HG03432 (cell line): ENCODE data around the gene DHX35.
A peak's percentile ranks its signal among the peaks of the same experiment; 100 is the strongest.

ENCODE experiments used
- ATAC-seq: cut with Tn5 transposase; IDR thresholded peaks from one replicate; pipeline ENCODE4 v1.9.1; 2021; ENCODE audit warnings: mild to moderate bottlenecking, moderate library complexity; ENCODE audit not compliant: unreplicated experiment

DHX35 gene

GRCh38 chr20:38962044-38962927 lies at the start of gene DHX35:
Gene DHX35 (plus strand): TSS chr20:38962344. CDS start chr20:38962368, 24 bp downstream.
- ATAC-seq: peak; percentile 97

- ATAC-seq: no peak
These were observed 46.8 kb upstream of the DHX35 start for GRCh38 chr20:38915355-38915754.

GRCh38 chr20:38917657-38918056 lies 44.5 kb upstream of the DHX35 start:
- no peak for ATAC-seq

- no peak for ATAC-seq
These were observed 44.0 kb upstream of the DHX35 start for GRCh38 chr20:38918172-38918571.

GRCh38 chr20:38919683-38920082 lies 42.5 kb upstream of the DHX35 start:
- ATAC-seq: no peak

GRCh38 chr20:38920411-38920810 lies 41.7 kb upstream of the DHX35 start:
- no peak for ATAC-seq

GRCh38 chr20:38920851-38921250 lies 41.3 kb upstream of the DHX35 start:
- ATAC-seq: no peak

- ATAC-seq: no peak
These were observed 37.4 kb upstream of the DHX35 start for GRCh38 chr20:38924718-38925117.

GRCh38 chr20:38926142-38926933 lies 35.8 kb upstream of the DHX35 start, which contains the start of gene FAM83D:
Gene FAM83D (plus strand): TSS chr20:38926417. CDS start chr20:38926443, 26 bp downstream.
- ATAC-seq: peak; percentile 95

GRCh38 chr20:38926934-38927616 lies 35.1 kb upstream of the DHX35 start:
- peak; percentile 1 for ATAC-seq

- ATAC-seq: no peak
These were observed 34.1 kb upstream of the DHX35 start for GRCh38 chr20:38927902-38928578.

GRCh38 chr20:38930242-38930569 lies 31.9 kb upstream of the DHX35 start:
- ATAC-seq: no peak

GRCh38 chr20:38931984-38932383 lies 30.2 kb upstream of the DHX35 start:
- no peak for ATAC-seq

- no peak for ATAC-seq
These were observed 29.6 kb upstream of the DHX35 start for GRCh38 chr20:38932457-38933120.

GRCh38 chr20:38934530-38934929 lies 27.6 kb upstream of the DHX35 start:
- ATAC-seq: no peak

- no peak for ATAC-seq
These were observed 26.9 kb upstream of the DHX35 start for GRCh38 chr20:38935285-38935684.

GRCh38 chr20:38935967-38936407 lies 26.2 kb upstream of the DHX35 start:
- no peak for ATAC-seq

- no peak for ATAC-seq
These were observed 25.1 kb upstream of the DHX35 start for GRCh38 chr20:38937000-38937399.

- ATAC-seq: no peak
These were observed 24.1 kb upstream of the DHX35 start for GRCh38 chr20:38937978-38938473.

- ATAC-seq: no peak
These were observed 22.5 kb upstream of the DHX35 start for GRCh38 chr20:38939686-38940085.
